Neural crest cell (in vitro differentiated cells): ENCODE measurements around the gene JAGN1. TPM values are rescaled to one million over a fixed set of nuclear protein-coding genes. Genes with fewer than 3 reads are reported as not detected.
"Not testable (repeated sequence)": the region's sequence is repeated elsewhere in the genome, so short reads cannot be mapped to it uniquely, and the experiment has no call there.

Experiments
- DNase-seq: peaks from one replicate; pipeline ENCODE4 v3.0.0; 2021; ENCODE audit warnings: low read depth, mixed read lengths, low spot score
- H3K27ac Mint-ChIP-seq: one replicate; pipeline ENCODE4 v1.8.0; 2021; ENCODE audit warnings: mild to moderate bottlenecking, mixed read lengths; ENCODE audit not compliant: unreplicated experiment
- H3K27me3 Mint-ChIP-seq: 2 replicates; pipeline ENCODE4 v1.8.0; 2021; ENCODE audit warnings: low read depth, mild to moderate bottlenecking, mixed read lengths
- H3K36me3 Mint-ChIP-seq: 2 replicates; pipeline ENCODE4 v1.8.0; 2021; ENCODE audit warnings: low read depth, mild to moderate bottlenecking, mixed read lengths
- H3K4me1 Mint-ChIP-seq: 2 replicates; pipeline ENCODE4 v1.8.0; 2021; ENCODE audit warnings: mixed read lengths
- H3K4me3 Mint-ChIP-seq: one replicate; pipeline ENCODE4 v1.8.0; 2021; ENCODE audit warnings: mild to moderate bottlenecking, mixed read lengths
- H3K9me3 Mint-ChIP-seq: 2 replicates; pipeline ENCODE4 v1.8.0; 2021; ENCODE audit warnings: mixed read lengths
- CTCF ChIP-seq: fragments of 200-600 bp; sonication (generic); conservative IDR thresholded peaks from 2 replicates; pipeline ENCODE4 v1.5.0; 2021; ENCODE audit warnings: antibody characterized with exemption, mild to moderate bottlenecking
- total RNA-seq: library from RNA; stranded (reverse); gene quantifications from 2 replicates; pipeline ENCODE4 v1.2.1, GENCODE V29; 2021

JAGN1 gene
- total RNA-seq, 1 donor from 2014 or later, result 41.1 TPM

- no peak for TF ChIP-seq CTCF
- no peaks in the 10 kb centered on the region for H3K9me3 Mint-ChIP-seq
- DNase-seq, result no peak
- H3K4me1 Mint-ChIP-seq, result no peaks in the 10 kb centered on the region
- H3K4me3 Mint-ChIP-seq, result no peak overlapping the region
- H3K27me3 Mint-ChIP-seq, result no peaks in the 10 kb centered on the region
- H3K36me3 Mint-ChIP-seq, result peaks cover 4% of the 10 kb centered on the region
- H3K27ac Mint-ChIP-seq, result no peak overlapping the region
These were observed 8.9 kb downstream of the JAGN1 start for GRCh38 chr3:9899289-9899791.

GRCh38 chr3:9900965-9901415 is 10.6 kb downstream of the JAGN1 start:
- not testable (repeated sequence) for DNase-seq, H3K9me3 Mint-ChIP-seq, H3K27me3 Mint-ChIP-seq, H3K36me3 Mint-ChIP-seq, H3K4me1 Mint-ChIP-seq, H3K4me3 Mint-ChIP-seq, H3K27ac Mint-ChIP-seq

- Mint-ChIP-seq H3K36me3 (no peaks in the 10 kb centered on the region), H3K4me1 (no peaks in the 10 kb centered on the region), H3K9me3 (no peaks in the 10 kb centered on the region), H3K27ac (no peak overlapping the region), H3K27me3 (no peaks in the 10 kb centered on the region), H3K4me3 (no peak overlapping the region)
- TF ChIP-seq CTCF, result no peak
- DNase-seq, result no peak
These were observed 11.6 kb downstream of the JAGN1 start for GRCh38 chr3:9901967-9902366.

- Mint-ChIP-seq H3K36me3 (no peaks in the 10 kb centered on the region), H3K27ac (no peak within 1 kb of the TSS), H3K4me3 (no peak within 1 kb of the TSS), H3K27me3 (no peaks in the 10 kb centered on the region), H3K9me3 (no peaks in the 10 kb centered on the region), H3K4me1 (no peaks in the 10 kb centered on the region)
- TF ChIP-seq CTCF, result no peak
- DNase-seq, result no peak
These were observed 12.2 kb downstream of the JAGN1 start, which contains the start of gene IL17RE for GRCh38 chr3:9902372-9903237. Gene IL17RE, plus strand, starts transcription at chr3:9902848. Its CDS starts 85 bp downstream, at chr3:9902933.

- no peak overlapping the region for H3K4me3 Mint-ChIP-seq
- no peaks in the 10 kb centered on the region for H3K36me3 Mint-ChIP-seq
- TF ChIP-seq CTCF, result no peak
- no peaks in the 10 kb centered on the region for H3K9me3 Mint-ChIP-seq
- H3K27ac Mint-ChIP-seq, result no peak overlapping the region
- H3K27me3 Mint-ChIP-seq, result no peaks in the 10 kb centered on the region
- H3K4me1 Mint-ChIP-seq, result no peaks in the 10 kb centered on the region
- no peak for DNase-seq
These were observed 12.8 kb downstream of the JAGN1 start for GRCh38 chr3:9903238-9903624.

GRCh38 chr3:9903904-9904303 is 13.5 kb downstream of the JAGN1 start:
- Mint-ChIP-seq H3K9me3 (no peaks in the 10 kb centered on the region), H3K36me3 (no peaks in the 10 kb centered on the region), H3K27me3 (no peaks in the 10 kb centered on the region), H3K27ac (no peak overlapping the region), H3K4me3 (no peak overlapping the region), H3K4me1 (no peaks in the 10 kb centered on the region)
- TF ChIP-seq CTCF, result no peak
- DNase-seq, result no peak
